ENCODE measurements around the gene LITAF. TPM values are rescaled to one million over a fixed set of nuclear protein-coding genes. Genes with fewer than 3 reads are reported as not detected.
"Not testable (repeated sequence)": the region's sequence is repeated elsewhere in the genome, so short reads cannot be mapped to it uniquely, and the experiment has no call there.

The LITAF gene
- total RNA-seq, 5 donors from 2014 or later (not counting 1 experiment from before 2014, with no cell fraction given): 150 to 256 (median 161) TPM

- 96% methylated on average over 4 of the region's 14 CpGs for WGBS (ENCODE audit: insufficient coverage)
- H3K27me3 ChIP-seq (replicated peaks in 1 of 2; ENCODE audit: control insufficient read depth in 2 of 2, extremely low read depth in 1 of 2, insufficient read depth in 2 of 2, low read length in 1 of 2): peaks cover 0 to 10% of the 10 kb centered on the region in 2 experiments
- ATAC-seq (replicated peaks in 1 of 4) (peak; percentile 58 to 81 (median 75)), DNase-seq (peak in 1 of 35 experiments; percentile 30)
- no peaks in the 10 kb centered on the region for H3K9me3 ChIP-seq
- H3K4me3 ChIP-seq (ENCODE audit: control insufficient read depth in 1 of 2, extremely low read depth in 1 of 2, low read length in 1 of 2): no peak overlapping the region
- no peaks in the 10 kb centered on the region for H3K27me3 Mint-ChIP-seq
- no peaks in the 10 kb centered on the region for H3K9me3 Mint-ChIP-seq
- H3K36me3 ChIP-seq (ENCODE audit: control insufficient read depth in 2 of 2, extremely low read depth in 1 of 2, insufficient read depth in 1 of 2, low read length in 1 of 2): no peaks in the 10 kb centered on the region
- H3K4me1 ChIP-seq (ENCODE audit: control insufficient read depth in 1 of 2, extremely low read depth in 1 of 2, insufficient read depth in 2 of 2, low read length in 2 of 2): peaks cover 4 to 17% of the 10 kb centered on the region in 2 experiments
- H3K36me3 Mint-ChIP-seq: no peaks in the 10 kb centered on the region
- ChIA-PET POLR2A (no interaction called here), CTCF (interaction anchor here (0.6 to 0.8 kb wide), 4 partner anchors 39 to 200 kb away, joined by 4 to 8 read pairs (median 6); no protein-coding TSS in a partner anchor)
- H3K27ac ChIP-seq (ENCODE audit: low read length): no peak overlapping the region
- peak overlapping the region; percentile 76 for H3K27ac Mint-ChIP-seq
- no peak overlapping the region for H3K4me3 Mint-ChIP-seq
- H3K4me1 Mint-ChIP-seq: peaks cover 20 to 27% (median 21%) of the 10 kb centered on the region in 3 donors
These were observed 10.7 kb upstream of the LITAF start for GRCh38 chr16:11597235-11598095.

- Histone ChIP-seq H3K4me1 (ENCODE audit: control insufficient read depth in 1 of 2, extremely low read depth in 1 of 2, insufficient read depth in 2 of 2, low read length in 2 of 2) (peaks cover 4 to 17% of the 10 kb centered on the region in 2 experiments), H3K4me3 (ENCODE audit: control insufficient read depth in 1 of 2, extremely low read depth in 1 of 2, low read length in 1 of 2) (no peak overlapping the region), H3K27ac (ENCODE audit: low read length) (no peak overlapping the region), H3K9me3 (no peaks in the 10 kb centered on the region), H3K27me3 (replicated peaks in 1 of 2; ENCODE audit: control insufficient read depth in 2 of 2, extremely low read depth in 1 of 2, insufficient read depth in 2 of 2, low read length in 1 of 2) (peaks cover 0 to 10% of the 10 kb centered on the region in 2 experiments), H3K36me3 (ENCODE audit: control insufficient read depth in 2 of 2, extremely low read depth in 1 of 2, insufficient read depth in 1 of 2, low read length in 1 of 2) (no peaks in the 10 kb centered on the region)
- ATAC-seq (replicated peaks in 1 of 4): peak in 1 of 4 experiments; percentile 30
- no peak overlapping the region for H3K4me3 Mint-ChIP-seq
- H3K9me3 Mint-ChIP-seq: no peaks in the 10 kb centered on the region
- H3K36me3 Mint-ChIP-seq: no peaks in the 10 kb centered on the region
- no peak for DNase-seq
- 54% methylated on average over 2 of the region's 4 CpGs for WGBS (ENCODE audit: insufficient coverage)
- H3K27me3 Mint-ChIP-seq: no peaks in the 10 kb centered on the region
- POLR2A ChIA-PET: no interaction called here
- peaks cover 20 to 21% (median 21%) of the 10 kb centered on the region in 3 donors for H3K4me1 Mint-ChIP-seq
- CTCF ChIA-PET: interaction anchor here in 1 of 2 donors (0.7 kb wide), 1 partner anchor 199 kb away, joined by 4 read pairs; no protein-coding TSS in a partner anchor
- H3K27ac Mint-ChIP-seq: peak overlapping the region; percentile 76
These were observed 10.0 kb upstream of the LITAF start for GRCh38 chr16:11596572-11597226.

GRCh38 chr16:11593581-11593980 is 6.9 kb upstream of the LITAF start:
- ChIA-PET CTCF (interaction anchor here in 1 of 2 donors (0.8 kb wide), 1 partner anchor 9 kb away, joined by 6 read pairs; no protein-coding TSS in a partner anchor), POLR2A (interaction anchor here in 1 of 2 donors (0.7 kb wide), 1 partner anchor 10 kb away, joined by 3 read pairs; no protein-coding TSS in a partner anchor)
- H3K9me3 Mint-ChIP-seq: no peaks in the 10 kb centered on the region
- H3K4me3 Mint-ChIP-seq: no peak overlapping the region
- H3K36me3 ChIP-seq (ENCODE audit: control insufficient read depth in 2 of 2, extremely low read depth in 1 of 2, insufficient read depth in 1 of 2, low read length in 1 of 2): no peaks in the 10 kb centered on the region
- H3K4me3 ChIP-seq (ENCODE audit: control insufficient read depth in 1 of 2, extremely low read depth in 1 of 2, low read length in 1 of 2): no peak overlapping the region
- H3K36me3 Mint-ChIP-seq: no peaks in the 10 kb centered on the region
- no peak for ATAC-seq (replicated peaks in 1 of 4)
- H3K4me1 Mint-ChIP-seq: peaks cover 19 to 23% (median 21%) of the 10 kb centered on the region in 3 donors
- H3K27me3 ChIP-seq (replicated peaks in 1 of 2; ENCODE audit: control insufficient read depth in 2 of 2, extremely low read depth in 1 of 2, insufficient read depth in 2 of 2, low read length in 1 of 2): no peaks in the 10 kb centered on the region
- H3K27me3 Mint-ChIP-seq: no peaks in the 10 kb centered on the region
- no peak for DNase-seq
- H3K9me3 ChIP-seq: no peaks in the 10 kb centered on the region
- no peak overlapping the region for H3K27ac ChIP-seq (ENCODE audit: low read length)
- H3K27ac Mint-ChIP-seq: no peak overlapping the region
- WGBS (ENCODE audit: insufficient coverage): 75% methylated on average over 1 of the region's 3 CpGs
- H3K4me1 ChIP-seq (ENCODE audit: control insufficient read depth in 1 of 2, extremely low read depth in 1 of 2, insufficient read depth in 2 of 2, low read length in 2 of 2): peaks cover 4 to 17% of the 10 kb centered on the region in 2 experiments

- H3K4me1 ChIP-seq (ENCODE audit: control insufficient read depth in 1 of 2, extremely low read depth in 1 of 2, insufficient read depth in 2 of 2, low read length in 2 of 2): peaks cover 4 to 17% of the 10 kb centered on the region in 2 experiments
- not testable (repeated sequence) for H3K27me3 Mint-ChIP-seq; DNase-seq; H3K27ac ChIP-seq (ENCODE audit: low read length); H3K36me3 ChIP-seq (ENCODE audit: control insufficient read depth in 2 of 2, extremely low read depth in 1 of 2, insufficient read depth in 1 of 2, low read length in 1 of 2); H3K9me3 ChIP-seq; H3K4me3 Mint-ChIP-seq; H3K4me3 ChIP-seq (ENCODE audit: control insufficient read depth in 1 of 2, extremely low read depth in 1 of 2, low read length in 1 of 2); H3K9me3 Mint-ChIP-seq; H3K27ac Mint-ChIP-seq; H3K27me3 ChIP-seq (replicated peaks in 1 of 2; ENCODE audit: control insufficient read depth in 2 of 2, extremely low read depth in 1 of 2, insufficient read depth in 2 of 2, low read length in 1 of 2); H3K36me3 Mint-ChIP-seq; ATAC-seq (replicated peaks in 1 of 4)
- H3K4me1 Mint-ChIP-seq: peaks cover 16 to 22% (median 18%) of the 10 kb centered on the region in 3 donors
- POLR2A ChIA-PET: interaction anchor here in 1 of 2 donors (0.7 kb wide), 2 partner anchors 10 to 95 kb away, joined by 3 read pairs; no protein-coding TSS in a partner anchor
- WGBS (ENCODE audit: insufficient coverage): no CpG with 5 or more reads among the region's 9 CpGs
- CTCF ChIA-PET: interaction anchor here (0.5 to 0.8 kb wide), 3 partner anchors 9 to 14 kb away, joined by 3 to 9 read pairs (median 6); no protein-coding TSS in a partner anchor
These were observed 6.4 kb upstream of the LITAF start for GRCh38 chr16:11593076-11593475.

- H3K36me3 ChIP-seq (ENCODE audit: control insufficient read depth in 2 of 2, extremely low read depth in 1 of 2, insufficient read depth in 1 of 2, low read length in 1 of 2); DNase-seq; ATAC-seq (replicated peaks in 1 of 4); POLR2A ChIA-PET; H3K36me3 Mint-ChIP-seq; H3K4me3 Mint-ChIP-seq; CTCF ChIA-PET; H3K9me3 Mint-ChIP-seq; H3K27me3 Mint-ChIP-seq; H3K27ac ChIP-seq (ENCODE audit: low read length); H3K9me3 ChIP-seq; H3K27me3 ChIP-seq (replicated peaks in 1 of 2; ENCODE audit: control insufficient read depth in 2 of 2, extremely low read depth in 1 of 2, insufficient read depth in 2 of 2, low read length in 1 of 2); H3K4me3 ChIP-seq (ENCODE audit: control insufficient read depth in 1 of 2, extremely low read depth in 1 of 2, low read length in 1 of 2): not testable (repeated sequence)
- Mint-ChIP-seq H3K4me1 (peaks cover 10 to 20% (median 13%) of the 10 kb centered on the region in 3 donors), H3K27ac (peak overlapping the region in 1 of 2 donors; percentile 55)
- 100% methylated on average over 3 of the region's 5 CpGs for WGBS (ENCODE audit: insufficient coverage)
- H3K4me1 ChIP-seq (ENCODE audit: control insufficient read depth in 1 of 2, extremely low read depth in 1 of 2, insufficient read depth in 2 of 2, low read length in 2 of 2): peaks cover 0 to 14% of the 10 kb centered on the region in 2 experiments
These were observed 4.9 kb upstream of the LITAF start for GRCh38 chr16:11591630-11592029.

GRCh38 chr16:11589198-11589550 is 2.5 kb upstream of the LITAF start:
- Mint-ChIP-seq H3K4me3 (peak overlapping the region in 2 of 3 donors; percentile 41 to 46), H3K27me3 (no peaks in the 10 kb centered on the region), H3K27ac (peak overlapping the region; percentile 7 to 82), H3K36me3 (no peaks in the 10 kb centered on the region), H3K4me1 (peaks cover 18 to 26% (median 25%) of the 10 kb centered on the region in 3 donors), H3K9me3 (no peaks in the 10 kb centered on the region)
- ChIA-PET CTCF (interaction anchor here (0.7 to 1.2 kb wide), 4 partner anchors 15 to 57 kb away, joined by 3 to 6 read pairs (median 4); no protein-coding TSS in a partner anchor), POLR2A (interaction anchor here in 1 of 2 donors (0.6 to 0.8 kb wide), 2 partner anchors 28 to 51 kb away, joined by 3 to 8 read pairs; no protein-coding TSS in a partner anchor)
- ATAC-seq (replicated peaks in 1 of 4): no peak
- Histone ChIP-seq H3K9me3 (no peaks in the 10 kb centered on the region), H3K27me3 (replicated peaks in 1 of 2; ENCODE audit: control insufficient read depth in 2 of 2, extremely low read depth in 1 of 2, insufficient read depth in 2 of 2, low read length in 1 of 2) (no peaks in the 10 kb centered on the region), H3K4me3 (ENCODE audit: control insufficient read depth in 1 of 2, extremely low read depth in 1 of 2, low read length in 1 of 2) (no peak overlapping the region), H3K4me1 (ENCODE audit: control insufficient read depth in 1 of 2, extremely low read depth in 1 of 2, insufficient read depth in 2 of 2, low read length in 2 of 2) (peaks cover 9 to 20% of the 10 kb centered on the region in 2 experiments), H3K36me3 (ENCODE audit: control insufficient read depth in 2 of 2, extremely low read depth in 1 of 2, insufficient read depth in 1 of 2, low read length in 1 of 2) (no peaks in the 10 kb centered on the region), H3K27ac (ENCODE audit: low read length) (no peak overlapping the region)
- no peak for DNase-seq
- WGBS (ENCODE audit: insufficient coverage): no CpG with 5 or more reads among the region's 1 CpG
